IMR-90 (cell line): ENCODE results near the gene CALN1. TPM values are rescaled to one million over a fixed set of nuclear protein-coding genes. Genes with fewer than 3 reads are reported as not detected.

Experiments used
- ATAC-seq: fragments of 200-7000 bp; cut with Tn5 transposase; 2 replicates; pipeline ENCODE4 v1.9.1; 2020; ENCODE audit warnings: low read depth, mild to moderate bottlenecking, moderate library complexity
- BruUV-seq: library from RNA; stranded (reverse); fragments of 400-500 nt; replicated peaks from 2 replicates; lab custom pipeline; 2021; lab: Mats Ljungman, UMichigan
- CTCF ChIA-PET: fragments of 300-600 bp; formaldehyde crosslinking; extraction: SDS; loops from one replicate; lab custom pipeline; 2021; ENCODE audit warnings: antibody characterized with exemption; lab: Yijun Ruan, JAX
- POLR2A ChIA-PET: fragments of 300-600 bp; sonication (Branson Sonifier 250); formaldehyde crosslinking; loops from one replicate; lab custom pipeline; 2022; ENCODE audit warnings: antibody characterized with exemption; ENCODE audit not compliant: unreplicated experiment; lab: Charles Lee
- DNase-seq: peaks from one replicate; pipeline ENCODE4 v3.0.0; 2013
- H2AFZ ChIP-seq: replicated peaks from 2 replicates; pipeline ENCODE3; 2013; ENCODE audit warnings: low read length, mild to moderate bottlenecking; ENCODE audit not compliant: poor library complexity
- H2AK5ac ChIP-seq: 2 replicates; pipeline ENCODE4 v1.6.1; 2013; ENCODE audit warnings: low read depth, low read length, inconsistent platforms
- H2AK9ac ChIP-seq: replicated peaks from 2 replicates; pipeline ENCODE3; 2013; ENCODE audit warnings: mild to moderate bottlenecking, low read depth, low read length, moderate library complexity; ENCODE audit not compliant: poor library complexity
- H2BK120ac ChIP-seq: 2 replicates; pipeline ENCODE4 v1.6.1; 2013; ENCODE audit warnings: low read depth, low read length, inconsistent platforms
- H2BK15ac ChIP-seq: 3 replicates; pipeline ENCODE4 v1.6.1; 2013; ENCODE audit warnings: low read depth, low read length, inconsistent platforms
- H2BK20ac ChIP-seq: 2 replicates; pipeline ENCODE4 v1.6.1; 2013; ENCODE audit warnings: low read depth, mild to moderate bottlenecking, inconsistent platforms, low read length, moderate library complexity
- H2BK5ac ChIP-seq: 2 replicates; pipeline ENCODE4 v1.6.1; 2013; ENCODE audit warnings: mild to moderate bottlenecking, low read depth, low read length, inconsistent platforms; ENCODE audit not compliant: poor library complexity, severe bottlenecking
- H3K14ac ChIP-seq: replicated peaks from 2 replicates; pipeline ENCODE4 v1.6.1; 2013; ENCODE audit warnings: low read depth, low read length, inconsistent platforms
- H3K18ac ChIP-seq: 2 replicates; pipeline ENCODE4 v1.6.1; 2013; ENCODE audit warnings: low read depth, low read length, control low read depth
- H3K23ac ChIP-seq: 2 replicates; pipeline ENCODE4 v1.6.1; 2013; ENCODE audit warnings: low read depth, low read length, inconsistent platforms
- H3K27ac ChIP-seq: 2 replicates; pipeline ENCODE4 v1.5.1; 2013; ENCODE audit warnings: mild to moderate bottlenecking, control low read depth, low read length; ENCODE audit not compliant: insufficient read depth
- H3K27me3 ChIP-seq: 2 replicates; pipeline ENCODE4 v1.6.1; 2013; ENCODE audit warnings: low read length; ENCODE audit not compliant: control insufficient read depth, insufficient read depth
- H3K36me3 ChIP-seq: 2 replicates; pipeline ENCODE4 v1.6.1; 2013; ENCODE audit warnings: low read length, mixed read lengths; ENCODE audit not compliant: control insufficient read depth, insufficient read depth
- H3K4ac ChIP-seq: 2 replicates; pipeline ENCODE4 v1.6.1; 2013; ENCODE audit warnings: low read depth, low read length, inconsistent platforms
- H3K4me1 ChIP-seq: 2 replicates; pipeline ENCODE4 v1.6.1; 2013; ENCODE audit warnings: low read length, mixed read lengths; ENCODE audit not compliant: control insufficient read depth, insufficient read depth
- H3K4me2 ChIP-seq: 2 replicates; pipeline ENCODE4 v1.6.1; 2013; ENCODE audit warnings: low read depth, mild to moderate bottlenecking, control low read depth, low read length, moderate library complexity
- H3K4me3 ChIP-seq: 2 replicates; pipeline ENCODE4 v1.5.1; 2013; ENCODE audit warnings: low read depth, mild to moderate bottlenecking, control low read depth, low read length, moderate library complexity; ENCODE audit not compliant: insufficient read depth
- H3K56ac ChIP-seq: 2 replicates; pipeline ENCODE4 v1.6.1; 2013; ENCODE audit warnings: low read length, inconsistent platforms; ENCODE audit not compliant: insufficient read depth; ENCODE audit errors: extremely low read depth
- H3K79me1 ChIP-seq, 2 experiments: 2 replicates each; pipeline ENCODE4 v1.6.1; 2013; ENCODE audit warnings: low read length in 2 of 2, inconsistent platforms in 1 of 2, low read depth in 1 of 2
- H3K9ac ChIP-seq: 2 replicates; pipeline ENCODE4 v1.6.1; 2013; ENCODE audit warnings: low read depth, low read length, control low read depth
- H3K9me1 ChIP-seq: 2 replicates; pipeline ENCODE4 v1.6.1; 2013; ENCODE audit warnings: low read length, inconsistent platforms; ENCODE audit not compliant: insufficient read depth
- H3K9me3 ChIP-seq: 2 replicates; pipeline ENCODE4 v1.6.1; 2013; ENCODE audit warnings: low read length; ENCODE audit not compliant: control insufficient read depth, insufficient read depth
- H4K20me1 ChIP-seq: 2 replicates; pipeline ENCODE4 v1.6.1; 2013; ENCODE audit warnings: low read length, inconsistent platforms; ENCODE audit not compliant: insufficient read depth
- H4K5ac ChIP-seq: 2 replicates; pipeline ENCODE4 v1.6.1; 2013; ENCODE audit warnings: mild to moderate bottlenecking, low read depth, low read length, control low read depth
- H4K8ac ChIP-seq, 2 experiments: 2 replicates each; pipeline ENCODE4 v1.6.1; 2013; ENCODE audit warnings: low read depth in 2 of 2, low read length in 2 of 2, control low read depth in 1 of 2, inconsistent platforms in 1 of 2
- H4K91ac ChIP-seq: 2 replicates; pipeline ENCODE4 v1.6.1; 2013; ENCODE audit warnings: low read depth, low read length, inconsistent platforms; ENCODE audit not compliant: insufficient read depth
- BHLHE40 ChIP-seq: fragments of 150-350 bp; IDR thresholded peaks from 2 replicates; pipeline ENCODE4 v1.6.1; 2016; ENCODE audit warnings: mild to moderate bottlenecking, low read depth, low read length
- CEBPB ChIP-seq: IDR thresholded peaks from 2 replicates; pipeline ENCODE4 v1.6.1; 2012; ENCODE audit warnings: low read depth, low read length, improper control_type of control experiment
- CTCF ChIP-seq: conservative IDR thresholded peaks from 2 replicates; pipeline ENCODE4 v1.5.1; 2012; ENCODE audit warnings: mild to moderate bottlenecking, low read depth, low read length, improper control_type of control experiment
- ELK1 ChIP-seq: fragments of 150-350 bp; IDR thresholded peaks from 2 replicates; pipeline ENCODE4 v1.6.1; 2016; ENCODE audit warnings: low read depth, mild to moderate bottlenecking, low read length, moderate library complexity, borderline replicate concordance
- FOS ChIP-seq: fragments of 150-350 bp; IDR thresholded peaks from 2 replicates; pipeline ENCODE4 v1.6.1; 2016; ENCODE audit warnings: low read depth, low read length
- NFE2L2 ChIP-seq: fragments of 150-350 bp; IDR thresholded peaks from 2 replicates; pipeline ENCODE4 v1.6.1; 2016; ENCODE audit warnings: low read depth, mild to moderate bottlenecking, low read length
- POLR2A ChIP-seq: IDR thresholded peaks from 2 replicates; pipeline ENCODE4 v1.6.1; 2012; ENCODE audit warnings: mild to moderate bottlenecking, low read depth, low read length
- RAD21 ChIP-seq: IDR thresholded peaks from 2 replicates; pipeline ENCODE4 v1.6.1; 2012; ENCODE audit warnings: low read length, improper control_type of control experiment
- RCOR1 ChIP-seq: IDR thresholded peaks from 2 replicates; pipeline ENCODE4 v1.6.1; 2012; ENCODE audit warnings: mild to moderate bottlenecking, low read length, improper control_type of control experiment; ENCODE audit not compliant: insufficient replicate concordance
- RFX5 ChIP-seq: IDR thresholded peaks from 2 replicates; pipeline ENCODE4 v1.8.0; 2012; ENCODE audit warnings: low read depth, mild to moderate bottlenecking, low read length, moderate library complexity
- SMC3 ChIP-seq: fragments of 150-350 bp; IDR thresholded peaks from 2 replicates; pipeline ENCODE4 v1.6.1; 2016; ENCODE audit warnings: low read depth, mild to moderate bottlenecking, antibody characterized with exemption, low read length, moderate library complexity
- WGBS, 2 experiments: methylation state at CpG; one replicate each; pipeline versions ENCODE4 v1.1.5 to v1.1.7; 2013; ENCODE audit warnings: missing lambda C conversion rate in 2 of 2; ENCODE audit not compliant: insufficient read length in 1 of 2; ENCODE audit errors: extremely low coverage in 2 of 2; 5-methylcytosine and 5-hydroxymethylcytosine counted together
- dilution Hi-C: fragments of 300-500 bp; cut with HindIII; formaldehyde crosslinking; loops from one replicate; pipeline ENCODE4 v1.14.3; 2018; ENCODE audit warnings: low sequenced_read_pairs; ENCODE audit not compliant: unreplicated experiment
- in situ Hi-C: fragments of 300-500 bp; cut with MboI; formaldehyde crosslinking; loops from 3 replicates; pipeline ENCODE4 v1.14.3; 2019; ENCODE audit warnings: low sequenced_read_pairs, inconsistent platforms, mixed read lengths
- intact Hi-C: fragments of 100-400 bp; cut with micrococcal nuclease; formaldehyde crosslinking; loops from 2 replicates; pipeline ENCODE4 v1.10.0; 2022
- polyA plus RNA-seq, 3 experiments: library from polyadenylated mRNA; depleted of rRNA; stranded (reverse); fragments of >200 nt; gene quantifications; 2 replicates each; pipeline ENCODE4 v1.2.3, GENCODE V29; 2012; ENCODE audit warnings: low replicate concordance in 1 of 3
- total RNA-seq: library from RNA; depleted of rRNA; stranded (reverse); fragments of >200 nt; gene quantifications from 2 replicates; pipeline ENCODE4 v1.2.3, GENCODE V29; 2012
- TF ChIP-seq, protein P1 (sequence below): fragments of 150-350 bp; IDR thresholded peaks from 2 replicates; pipeline ENCODE4 v1.6.1; 2017; ENCODE audit warnings: mild to moderate bottlenecking, antibody characterized with exemption, low read length, low read depth

CALN1 gene
- total and polyA plus RNA-seq, 2 of the 4 experiments (the other 2 are of a cell fraction), result not detected

DNA sequence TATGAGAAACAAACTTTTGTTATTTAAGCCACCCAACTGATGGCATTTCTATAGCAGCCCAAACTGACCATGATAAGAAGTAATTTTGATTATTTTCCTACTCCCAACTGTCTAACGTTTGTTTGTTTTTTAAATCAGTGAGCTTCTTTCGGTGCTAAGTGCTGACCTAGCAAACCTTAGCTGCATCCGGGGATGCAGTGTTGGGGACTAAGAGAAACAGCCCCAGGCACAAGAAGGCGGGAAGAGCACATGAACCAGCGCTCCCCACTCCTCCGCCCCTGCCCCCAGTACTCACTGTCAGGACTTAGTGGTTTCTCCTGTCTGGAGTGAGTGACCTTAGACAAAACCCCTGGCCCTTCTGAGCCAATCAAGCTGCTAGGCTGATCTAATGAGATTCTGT is 168.8 kb downstream of the CALN1 start:
- Histone ChIP-seq H2BK120ac (no peak overlapping the region), H3K4me3 (no peak overlapping the region), H2AFZ (no peak overlapping the region), H2AK9ac (no peak overlapping the region), H3K18ac (no peak overlapping the region), H3K27me3 (no peaks in the 10 kb centered on the region), H4K20me1 (no peaks in the 10 kb centered on the region), H2BK20ac (no peak overlapping the region), H3K4me1 (no peaks in the 10 kb centered on the region), H3K23ac (no peak overlapping the region), H3K9me1 (no peaks in the 10 kb centered on the region), H3K4me2 (no peak overlapping the region), H3K36me3 (no peaks in the 10 kb centered on the region), H3K4ac (no peak overlapping the region), H2BK15ac (no peak overlapping the region), H2AK5ac (no peak overlapping the region), H3K14ac (no peak overlapping the region), H3K27ac (no peak overlapping the region), H3K79me1 (no peaks in the 10 kb centered on the region), H2BK5ac (no peak overlapping the region), H4K8ac (no peak overlapping the region), H3K9ac (no peak overlapping the region), H4K5ac (no peak overlapping the region), H4K91ac (no peak overlapping the region), H3K56ac (no peak overlapping the region), H3K9me3 (peaks cover 16% of the 10 kb centered on the region)
- POLR2A ChIA-PET, result no interaction called here
- WGBS, 2 experiments, result no CpG with 5 or more reads among the region's 6 CpGs
- CTCF ChIA-PET, result no interaction called here
- DNase-seq (no peak), ATAC-seq (no peak)
- dilution Hi-C loops (no loop called here), intact Hi-C loops (loop anchor here (1.0 kb wide), 1 partner anchor 46 kb away; no protein-coding TSS in a partner anchor), in situ Hi-C loops (no loop called here)
- TF ChIP-seq ELK1 (no peak), BHLHE40 (no peak), POLR2A (no peak), CEBPB (no peak), CTCF (no peak), NFE2L2 (no peak), RFX5 (no peak), SMC3 (no peak), FOS (no peak), RCOR1 (no peak), RAD21 (no peak)
- TF ChIP-seq, protein P1, sequence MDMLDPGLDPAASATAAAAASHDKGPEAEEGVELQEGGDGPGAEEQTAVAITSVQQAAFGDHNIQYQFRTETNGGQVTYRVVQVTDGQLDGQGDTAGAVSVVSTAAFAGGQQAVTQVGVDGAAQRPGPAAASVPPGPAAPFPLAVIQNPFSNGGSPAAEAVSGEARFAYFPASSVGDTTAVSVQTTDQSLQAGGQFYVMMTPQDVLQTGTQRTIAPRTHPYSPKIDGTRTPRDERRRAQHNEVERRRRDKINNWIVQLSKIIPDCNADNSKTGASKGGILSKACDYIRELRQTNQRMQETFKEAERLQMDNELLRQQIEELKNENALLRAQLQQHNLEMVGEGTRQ, result no peak
- BruUV-seq, result no TSS peak
